ENCODE data around the gene KCNN1. TPM values are rescaled to one million over a fixed set of nuclear protein-coding genes. Genes with fewer than 3 reads are reported as not detected.
A peak's percentile ranks its signal among the peaks of the same experiment; 100 is the strongest.

KCNN1 gene
- total and polyA plus RNA-seq, 2 of the 13 experiments (the other 11 are each of a cell fraction or from before 2014, with no cell fraction given), result 0.04 TPM; not detected in 1

DNA sequence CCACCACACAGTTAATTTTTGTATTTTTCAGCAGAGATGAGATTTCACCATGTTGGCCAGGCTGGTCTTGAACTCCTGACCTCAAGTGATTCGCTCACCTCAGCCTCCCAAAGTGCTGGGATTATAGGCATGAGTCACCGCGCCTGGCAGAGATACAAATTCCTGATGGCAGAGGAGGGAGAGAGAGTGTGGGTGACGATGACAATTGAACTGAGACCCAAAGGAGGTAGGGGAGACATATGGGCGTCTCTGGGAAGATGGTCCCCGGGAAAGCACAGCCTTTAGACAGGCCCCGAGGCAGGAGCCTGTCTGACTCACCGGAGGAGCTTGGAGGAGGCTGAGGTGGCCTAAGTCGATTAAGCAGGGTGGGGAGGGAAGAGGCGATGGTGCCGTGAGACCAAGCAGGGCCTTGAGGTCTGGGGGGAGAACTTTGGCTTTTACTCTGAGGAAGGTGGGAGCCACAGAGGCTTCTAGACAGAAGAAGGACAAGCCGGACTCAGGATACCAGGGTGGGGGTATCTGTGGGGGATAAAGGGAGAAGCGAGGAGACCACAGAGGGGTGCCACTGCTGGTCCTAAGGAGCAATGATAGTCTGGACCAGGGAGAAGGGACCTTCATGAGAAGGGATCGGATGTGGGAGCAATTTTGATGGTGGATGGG is 79.3 kb downstream of the KCNN1 start:
- intact Hi-C loops (cut with micrococcal nuclease; ENCODE audit: unreplicated experiment) (no loop called here), in situ Hi-C loops (cut with HindIII; ENCODE audit: extremely low pct_ligation_motif_present, low pct_unique_long_range_greater_than_20kb) (no loop called here)
- Histone ChIP-seq H3K4me3 (replicated peaks in 1 of 3; ENCODE audit: insufficient read depth in 1 of 3, low read depth in 2 of 3, low read length in 3 of 3) (no peak overlapping the region), H3K4me2 (ENCODE audit: low read depth, low read length) (no peak overlapping the region), H3K79me2 (ENCODE audit: insufficient read depth, low read length) (no peaks in the 10 kb centered on the region), H3K9me3 (ENCODE audit: low read length) (peaks cover under 1% of the 10 kb centered on the region; the same call in 1 of the 2 replicates), H3K9ac (ENCODE audit: insufficient read depth, low read depth, low read length) (no peak overlapping the region), H3K36me3 (replicated peaks in 1 of 2; ENCODE audit: control insufficient read depth in 1 of 2, insufficient read depth in 2 of 2, low read length in 2 of 2) (no peaks in the 10 kb centered on the region), H3K27me3 (ENCODE audit: control insufficient read depth in 1 of 2, insufficient read depth in 2 of 2, low read length in 2 of 2) (peaks cover 0 to 26% of the 10 kb centered on the region in 2 experiments; a peak in 2 of 5 replicates), H4K20me1 (ENCODE audit: insufficient read depth, low read length) (no peaks in the 10 kb centered on the region), H3K4me1 (ENCODE audit: insufficient read depth, low read length) (peaks cover 22% of the 10 kb centered on the region), H2AFZ (ENCODE audit: low read length) (no peak overlapping the region), H3K27ac (ENCODE audit: extremely low read length, insufficient read depth, low read length) (no peak overlapping the region)
- FAIRE-seq (no peak), DNase-seq (ENCODE audit: low spot score) (peak; percentile 31), ATAC-seq (no peak; the same call in 2 of the 3 replicates)
- 14% methylated on average over 14 of the region's 14 CpGs for whole genome bisulfite sequencing (ENCODE audit: low lambda C conversion rate)
- POLR2A ChIA-PET, result no interaction called here
- no TSS peak for BruUV-seq (replicated peaks)
- TF ChIP-seq RARA (CRISPR knock-in tag; IDR thresholded peaks at IDR 0.05), result peak; percentile 41
- TF ChIP-seq, protein P1, sequence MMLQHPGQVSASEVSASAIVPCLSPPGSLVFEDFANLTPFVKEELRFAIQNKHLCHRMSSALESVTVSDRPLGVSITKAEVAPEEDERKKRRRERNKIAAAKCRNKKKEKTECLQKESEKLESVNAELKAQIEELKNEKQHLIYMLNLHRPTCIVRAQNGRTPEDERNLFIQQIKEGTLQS (CRISPR knock-in tag; IDR thresholded peaks at IDR 0.05), result peak; percentile 42
- no peak for TF ChIP-seq ZSCAN20 (CRISPR knock-in tag; IDR thresholded peaks at IDR 0.05; ENCODE audit: borderline replicate concordance)
- TF ChIP-seq FOSL2 (CRISPR knock-in tag; IDR thresholded peaks at IDR 0.05), result peak; percentile 89
- TF ChIP-seq TEAD3 (CRISPR knock-in tag; optimal IDR thresholded peaks at IDR 0.05; ENCODE audit: borderline replicate concordance), result peak; percentile 30
- CTCF ChIA-PET (ENCODE audit: low intra/inter-chr PET ratio, low total read pairs), result no interaction called here

DNA sequence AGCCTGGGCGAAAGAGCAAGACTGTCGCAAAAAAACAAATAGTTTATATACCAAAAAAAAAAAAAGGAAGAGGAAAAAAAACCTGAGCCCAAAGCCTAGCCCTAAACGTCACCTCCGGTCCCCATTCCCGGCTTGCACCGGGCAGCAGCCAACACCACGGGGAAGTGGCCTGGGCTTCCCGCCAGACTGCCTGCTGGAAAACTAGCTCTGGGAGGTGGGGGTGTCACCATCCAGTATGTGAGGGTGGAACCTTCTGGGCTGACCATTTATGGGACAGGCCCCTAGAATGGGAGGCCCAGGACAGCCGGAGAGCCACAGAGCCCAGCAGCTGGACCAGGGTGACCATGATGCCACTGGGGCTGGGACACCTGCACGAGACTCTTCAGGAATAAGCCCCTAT is 82.5 kb downstream of the KCNN1 start:
- H3K4me1 ChIP-seq (ENCODE audit: insufficient read depth, low read length), result peaks cover 22% of the 10 kb centered on the region
- CTCF ChIA-PET (ENCODE audit: low intra/inter-chr PET ratio, low total read pairs), result no interaction called here
- TF ChIP-seq GABPB1 (CRISPR knock-in tag; IDR thresholded peaks at IDR 0.05), result peak; percentile 51; the same call in 1 of the 2 replicates
- TF ChIP-seq FOXK2 (IDR thresholded peaks at IDR 0.05), result no peak
- no peak for TF ChIP-seq SMAD9 (CRISPR knock-in tag; IDR thresholded peaks at IDR 0.05)
- TF ChIP-seq, protein P2, sequence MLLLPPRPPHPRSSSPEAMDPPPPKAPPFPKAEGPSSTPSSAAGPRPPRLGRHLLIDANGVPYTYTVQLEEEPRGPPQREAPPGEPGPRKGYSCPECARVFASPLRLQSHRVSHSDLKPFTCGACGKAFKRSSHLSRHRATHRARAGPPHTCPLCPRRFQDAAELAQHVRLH (CRISPR knock-in tag; IDR thresholded peaks at IDR 0.05; ENCODE audit: borderline replicate concordance, low read depth), result no peak
- no peak for TF ChIP-seq SETDB1 (CRISPR knock-in tag; IDR thresholded peaks at IDR 0.05; ENCODE audit: borderline replicate concordance)
- no peak for TF ChIP-seq ZNF644 (CRISPR knock-in tag; IDR thresholded peaks at IDR 0.05; ENCODE audit: low read depth)
- TF ChIP-seq MEIS2 (CRISPR knock-in tag; IDR thresholded peaks at IDR 0.05), result no peak
- peak; percentile 67 for TF ChIP-seq ZNF143 (CRISPR knock-in tag; IDR thresholded peaks at IDR 0.05)
- TF ChIP-seq ZNF335 (CRISPR knock-in tag; IDR thresholded peaks at IDR 0.05), result no peak
- TF ChIP-seq GABPA (IDR thresholded peaks at IDR 0.05; ENCODE audit: low read depth, low read length), result 0 out of 2 replicates have a peak, but pooled peaks have one; percentile 11
- peak; percentile 62; the same call in 1 of the 2 replicates for TF ChIP-seq GABPA (CRISPR knock-in tag; IDR thresholded peaks at IDR 0.05; ENCODE audit: low read depth)
- TF ChIP-seq SKI (IDR thresholded peaks at IDR 0.05; ENCODE audit: partially characterized antibody), result no peak
- TF ChIP-seq NFATC3 (CRISPR knock-in tag; IDR thresholded peaks at IDR 0.05), result no peak

More for the DNA sequence above, 82.5 kb downstream of the KCNN1 start:
- BruUV-seq (replicated peaks), result no TSS peak
- in situ Hi-C loops (cut with HindIII; ENCODE audit: extremely low pct_ligation_motif_present, low pct_unique_long_range_greater_than_20kb), result no loop called here
- intact Hi-C loops (cut with micrococcal nuclease; ENCODE audit: unreplicated experiment), result no loop called here
- no peak for FAIRE-seq
- H3K9ac ChIP-seq (ENCODE audit: insufficient read depth, low read depth, low read length), result no peak overlapping the region
- no peaks in the 10 kb centered on the region for H3K9me3 ChIP-seq (ENCODE audit: low read length)
- H3K79me2 ChIP-seq (ENCODE audit: insufficient read depth, low read length), result no peaks in the 10 kb centered on the region
- 14% methylated on average over 7 of the region's 10 CpGs for WGBS (ENCODE audit: low lambda C conversion rate)
- DNase-seq (ENCODE audit: low spot score), result no peak
- H4K20me1 ChIP-seq (ENCODE audit: insufficient read depth, low read length), result no peaks in the 10 kb centered on the region
- POLR2A ChIA-PET, result no interaction called here
- peaks cover 0 to 19% of the 10 kb centered on the region in 2 experiments; a peak in 3 of 5 replicates for H3K27me3 ChIP-seq (ENCODE audit: control insufficient read depth in 1 of 2, insufficient read depth in 2 of 2, low read length in 2 of 2)
- no peak overlapping the region for H3K27ac ChIP-seq (ENCODE audit: extremely low read length, insufficient read depth, low read length)
- H3K36me3 ChIP-seq (replicated peaks in 1 of 2; ENCODE audit: control insufficient read depth in 1 of 2, insufficient read depth in 2 of 2, low read length in 2 of 2), result no peaks in the 10 kb centered on the region
- H2AFZ ChIP-seq (ENCODE audit: low read length), result no peak overlapping the region
- H3K4me3 ChIP-seq (replicated peaks in 1 of 3; ENCODE audit: insufficient read depth in 1 of 3, low read depth in 2 of 3, low read length in 3 of 3), result no peak overlapping the region
- no peak overlapping the region for H3K4me2 ChIP-seq (ENCODE audit: low read depth, low read length)
- ATAC-seq, result no peak
